ENCODE data around the gene AMBP. TPM values are rescaled to one million over a fixed set of nuclear protein-coding genes. Genes with fewer than 3 reads are reported as not detected.

Gene AMBP
- total RNA-seq, 2 experiments from 2014 or later, result not detected

DNA sequence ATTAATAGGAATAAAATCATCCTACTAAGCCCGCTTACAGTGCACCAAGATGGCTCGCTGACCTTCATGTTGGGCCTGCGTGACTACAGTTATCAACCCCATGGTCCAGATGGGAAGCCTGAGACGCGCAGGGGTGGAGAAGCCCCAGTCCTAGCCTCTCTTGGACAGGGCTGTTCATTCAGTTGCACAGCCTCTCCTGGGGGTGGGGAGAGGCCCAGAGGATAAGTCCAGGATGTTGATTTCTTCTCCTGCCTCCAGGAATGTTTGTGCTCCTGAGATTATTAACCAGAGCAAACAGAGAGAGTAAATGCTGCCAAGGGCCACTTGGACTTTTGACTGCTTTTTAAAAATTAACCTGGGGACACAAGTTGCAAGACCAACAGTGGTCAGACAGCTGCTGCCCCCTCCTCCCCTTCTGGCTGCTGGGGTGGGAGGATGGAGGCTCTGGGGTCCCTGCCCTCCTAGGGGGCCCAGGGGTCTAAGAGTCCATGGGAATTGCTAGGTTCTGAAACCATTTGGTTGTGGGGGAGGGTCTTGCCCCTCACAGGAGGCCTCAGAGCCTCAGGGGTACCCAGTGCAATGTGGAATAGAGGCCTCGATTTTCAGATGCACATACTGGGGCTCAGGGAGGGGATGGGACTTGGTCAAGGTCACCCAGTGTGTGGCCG is 2.8 kb upstream of the AMBP start:
- ATAC-seq (ENCODE audit: low read depth) (no peak), DNase-seq (no peak)
- no peak overlapping the region for H3K27ac Mint-ChIP-seq
- H3K27me3 Mint-ChIP-seq, result peaks cover 1% of the 10 kb centered on the region
- POLR2A ChIA-PET, result no interaction called here
- no peaks in the 10 kb centered on the region for H3K36me3 Mint-ChIP-seq
- H3K9me3 Mint-ChIP-seq, result no peaks in the 10 kb centered on the region
- H3K4me1 Mint-ChIP-seq, result no peaks in the 10 kb centered on the region
- H3K4me3 Mint-ChIP-seq, result no peak overlapping the region

DNA sequence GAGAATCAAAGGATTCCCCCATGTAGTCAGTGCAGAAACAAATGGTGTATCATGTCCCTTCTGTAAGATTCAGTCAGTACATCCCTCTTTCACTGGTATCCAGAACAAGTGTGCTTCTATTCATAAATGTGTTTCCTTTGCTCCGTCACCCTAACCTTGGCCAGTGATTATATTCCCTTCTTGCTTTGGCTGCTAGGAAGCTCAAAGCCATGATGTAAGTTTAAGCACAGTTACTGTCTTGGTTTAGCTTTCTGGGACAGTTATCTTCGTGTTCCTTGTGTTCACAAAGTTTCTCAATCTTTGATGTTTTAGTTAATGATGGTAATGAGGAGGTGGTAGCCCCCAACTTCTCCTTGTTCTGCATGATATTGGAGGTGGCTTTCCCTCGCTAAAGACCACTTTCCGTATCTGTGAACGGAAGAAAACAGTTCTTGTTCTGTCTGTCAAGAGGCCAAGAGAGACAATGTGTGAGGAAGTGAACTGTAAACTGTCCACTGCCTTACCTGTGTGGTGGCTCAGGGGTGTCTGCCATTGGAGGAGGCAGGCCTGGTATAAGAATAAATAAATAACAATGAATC is 2.2 kb upstream of the AMBP start:
- DNase-seq (no peak), ATAC-seq (ENCODE audit: low read depth) (no peak)
- POLR2A ChIA-PET, result no interaction called here
- no peaks in the 10 kb centered on the region for H3K9me3 Mint-ChIP-seq
- H3K27me3 Mint-ChIP-seq, result peaks cover 5% of the 10 kb centered on the region
- H3K4me1 Mint-ChIP-seq, result peaks cover 2% of the 10 kb centered on the region
- no peak overlapping the region for H3K4me3 Mint-ChIP-seq
- H3K36me3 Mint-ChIP-seq, result no peaks in the 10 kb centered on the region
- no peak overlapping the region for H3K27ac Mint-ChIP-seq

DNA sequence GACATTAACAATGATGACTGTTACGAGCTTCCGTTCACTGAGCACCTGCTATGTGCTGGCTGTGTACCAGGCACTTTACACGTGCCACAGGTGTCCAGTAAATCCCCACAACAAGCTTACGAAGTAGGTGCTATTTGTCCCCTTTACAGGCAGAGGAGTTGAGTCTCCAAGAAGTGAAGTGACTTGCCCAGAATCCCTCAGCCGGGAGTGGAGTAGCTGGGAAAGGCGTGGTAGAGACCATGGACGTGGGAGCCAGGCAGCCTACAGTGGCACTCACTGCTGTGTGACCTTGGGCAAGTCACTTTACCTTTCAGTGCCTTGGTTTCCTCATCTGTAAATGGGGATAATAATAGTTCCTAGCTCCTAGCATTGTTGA is 669 bp upstream of the AMBP start:
- no peak overlapping the region for H3K4me3 Mint-ChIP-seq
- H3K9me3 Mint-ChIP-seq, result no peaks in the 10 kb centered on the region
- H3K36me3 Mint-ChIP-seq, result no peaks in the 10 kb centered on the region
- no peak for DNase-seq
- POLR2A ChIA-PET, result no interaction called here
- no peak for ATAC-seq (ENCODE audit: low read depth)
- no peak overlapping the region for H3K27ac Mint-ChIP-seq
- H3K4me1 Mint-ChIP-seq, result peaks cover 2% of the 10 kb centered on the region
- H3K27me3 Mint-ChIP-seq, result peaks cover 10% of the 10 kb centered on the region

DNA sequence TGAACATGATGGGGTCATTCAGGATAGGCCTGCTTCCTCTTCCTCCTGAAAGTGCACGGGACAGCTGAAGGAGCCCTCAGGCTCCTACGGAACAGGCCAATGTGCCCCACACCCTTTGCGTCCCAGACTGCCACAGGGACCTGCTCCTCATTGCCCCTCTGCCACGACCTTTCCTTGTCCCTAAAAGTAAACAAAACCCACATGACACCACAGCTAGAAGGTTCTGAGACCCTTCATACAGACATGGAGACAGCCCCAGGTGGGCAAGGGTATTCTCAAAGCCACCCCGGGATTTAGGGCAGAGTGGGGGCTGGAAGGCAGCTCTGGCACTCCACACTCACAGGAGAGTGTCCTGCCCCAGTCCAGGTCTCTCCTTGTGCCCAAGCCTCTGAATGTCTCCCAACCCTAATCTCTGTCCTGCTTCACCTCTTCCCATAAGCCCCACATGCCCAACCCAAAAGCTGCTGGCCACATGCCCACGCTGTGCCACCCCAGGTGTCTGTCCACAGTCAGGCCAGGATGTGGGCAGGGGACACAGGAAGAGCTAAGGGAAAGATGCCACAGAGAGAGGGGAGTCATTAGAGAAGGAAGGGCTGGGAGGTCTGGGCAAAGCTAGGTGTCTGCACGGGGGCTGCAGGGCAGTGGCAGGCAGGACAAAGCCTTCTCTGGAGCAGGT is 800 bp downstream of the AMBP start:
- Mint-ChIP-seq H3K9me3 (no peaks in the 10 kb centered on the region), H3K4me1 (peaks cover 2% of the 10 kb centered on the region), H3K36me3 (no peaks in the 10 kb centered on the region), H3K27me3 (peaks cover 12% of the 10 kb centered on the region), H3K27ac (no peak overlapping the region), H3K4me3 (no peak overlapping the region)
- ATAC-seq (ENCODE audit: low read depth), result no peak
- no peak for DNase-seq
- POLR2A ChIA-PET, result no interaction called here

DNA sequence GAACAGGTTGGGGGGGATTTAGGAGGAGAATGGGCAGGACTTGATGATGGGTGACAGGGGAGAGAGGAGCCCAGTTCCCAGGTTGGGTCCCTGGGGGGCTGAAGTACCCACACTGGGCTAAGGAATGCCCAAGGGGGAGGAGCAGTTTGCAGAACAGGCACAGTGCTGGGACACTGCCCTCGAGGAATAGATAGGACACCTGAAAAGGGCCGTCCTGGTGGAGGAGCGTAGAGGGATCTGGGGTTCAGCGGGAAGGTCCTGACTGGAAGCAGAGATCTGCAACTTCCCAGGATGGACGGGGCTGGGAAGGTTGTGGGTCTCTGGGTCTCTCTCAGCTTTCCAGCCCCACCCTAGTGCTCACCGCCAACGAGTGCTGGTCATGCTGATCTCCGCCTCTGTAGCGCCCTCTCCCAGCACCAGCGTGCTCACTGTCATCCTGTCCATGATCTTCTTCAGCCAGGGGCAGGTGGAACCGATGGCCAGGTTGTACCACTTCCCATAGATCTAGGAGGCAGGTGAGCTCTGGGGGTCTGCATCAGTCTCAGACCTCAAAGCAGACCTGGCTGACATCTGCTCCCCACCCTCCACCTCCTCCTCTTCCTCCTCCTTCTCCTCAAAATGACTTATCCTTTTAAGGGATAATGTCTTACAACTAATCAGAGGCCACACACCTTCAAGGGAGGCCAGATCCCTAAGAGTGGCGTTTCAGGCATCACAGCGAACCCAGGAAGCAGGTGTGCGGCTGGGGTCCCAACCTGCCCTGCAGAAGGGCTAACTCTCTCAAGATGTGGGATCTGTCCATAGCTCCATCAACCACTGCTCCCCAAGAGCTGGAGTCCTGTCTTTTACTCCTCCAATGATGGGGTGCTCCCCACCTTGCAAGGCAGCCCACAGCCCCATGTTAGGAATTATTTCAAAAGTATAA is 1.6 kb downstream of the AMBP start:
- peaks cover 12% of the 10 kb centered on the region for H3K27me3 Mint-ChIP-seq

DNA sequence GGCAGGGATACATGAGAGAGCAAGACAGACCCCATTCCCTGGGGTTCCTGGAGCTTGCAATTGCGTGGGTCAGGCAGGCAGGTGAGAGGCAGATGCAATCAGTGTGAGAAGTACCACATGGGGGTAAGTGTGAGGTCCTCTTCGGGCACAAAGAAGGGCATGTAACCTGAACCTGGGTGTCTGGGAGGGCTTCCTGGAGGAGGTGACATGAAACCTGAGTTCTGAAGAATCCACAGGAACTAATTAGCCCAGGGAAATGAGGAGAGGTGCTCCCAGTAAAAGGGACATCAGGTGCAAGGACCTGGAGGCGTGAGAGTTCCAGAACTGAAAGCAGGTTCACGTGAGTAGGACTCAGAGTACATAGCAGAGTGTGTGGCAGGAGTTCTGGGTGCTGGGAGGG is 2.5 kb downstream of the AMBP start:
- ATAC-seq (ENCODE audit: low read depth) (no peak), DNase-seq (no peak)
- Mint-ChIP-seq H3K36me3 (no peaks in the 10 kb centered on the region), H3K9me3 (no peaks in the 10 kb centered on the region), H3K27me3 (peaks cover 12% of the 10 kb centered on the region), H3K4me1 (peaks cover 2% of the 10 kb centered on the region), H3K27ac (peak overlapping the region; percentile 39), H3K4me3 (no peak overlapping the region)
- POLR2A ChIA-PET, result no interaction called here

More for the DNA sequence above, 1.6 kb downstream of the AMBP start:
- ATAC-seq (ENCODE audit: low read depth) (no peak), DNase-seq (no peak)
- H3K4me1 Mint-ChIP-seq, result peaks cover 2% of the 10 kb centered on the region
- no peak overlapping the region for H3K27ac Mint-ChIP-seq
- no peaks in the 10 kb centered on the region for H3K9me3 Mint-ChIP-seq
- no peak overlapping the region for H3K4me3 Mint-ChIP-seq
- POLR2A ChIA-PET, result no interaction called here
- H3K36me3 Mint-ChIP-seq, result no peaks in the 10 kb centered on the region

DNA sequence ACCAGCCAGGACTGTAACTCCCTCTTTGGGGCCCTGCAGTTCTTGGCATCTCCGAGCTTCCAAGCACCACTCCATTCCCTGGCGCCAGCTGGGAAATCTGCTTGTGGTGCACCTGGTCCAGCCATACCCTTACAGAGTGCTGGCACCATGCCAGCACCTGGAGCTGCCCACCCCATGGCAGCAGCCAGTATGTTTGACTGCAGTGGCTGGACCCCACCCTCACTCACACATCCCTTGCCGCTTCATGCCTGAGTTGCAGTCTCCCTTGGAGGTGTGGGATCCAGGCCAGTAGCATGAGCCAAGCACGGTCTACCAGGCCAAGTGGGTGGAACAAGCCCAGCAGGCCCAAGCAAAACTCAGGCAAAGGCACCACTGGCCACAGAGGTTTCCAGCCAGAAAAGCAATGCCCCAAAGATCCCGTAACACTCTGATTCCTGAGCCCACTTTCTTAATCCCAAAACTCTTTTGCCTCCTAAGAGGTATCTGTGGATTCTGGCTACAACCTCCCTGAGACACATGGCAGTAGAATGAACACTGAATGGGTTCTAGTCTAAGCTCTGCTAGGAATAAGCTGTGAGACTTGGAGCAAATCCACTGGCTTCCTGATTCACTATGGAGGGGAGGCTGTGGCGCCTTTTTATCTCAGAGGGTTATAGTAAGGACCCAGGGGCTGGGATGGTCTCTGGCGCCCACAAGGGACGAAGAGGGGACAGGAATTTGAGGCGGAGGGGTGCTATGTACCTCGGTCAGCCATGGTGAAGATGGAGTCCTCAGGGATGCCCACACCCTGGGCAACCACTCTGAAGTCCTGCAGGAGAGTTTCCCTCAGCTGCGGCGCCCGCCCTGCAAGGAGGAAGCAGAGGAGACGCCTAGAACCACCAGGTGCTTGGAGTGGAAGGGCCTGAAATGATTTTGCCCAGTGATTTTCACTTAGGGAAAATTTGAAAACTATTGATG is 5.6 kb downstream of the AMBP start:
- no peak for DNase-seq
- no peak for ATAC-seq (ENCODE audit: low read depth)
- POLR2A ChIA-PET, result interaction anchor here (0.7 kb wide), 1 partner anchor 242 kb away, joined by 7 read pairs; no protein-coding TSS in a partner anchor
- H3K9me3 Mint-ChIP-seq, result no peaks in the 10 kb centered on the region
- H3K27me3 Mint-ChIP-seq, result peaks cover 12% of the 10 kb centered on the region
- H3K36me3 Mint-ChIP-seq, result no peaks in the 10 kb centered on the region
- no peak overlapping the region for H3K4me3 Mint-ChIP-seq
- no peak overlapping the region for H3K27ac Mint-ChIP-seq
- H3K4me1 Mint-ChIP-seq, result peaks cover 2% of the 10 kb centered on the region

DNA sequence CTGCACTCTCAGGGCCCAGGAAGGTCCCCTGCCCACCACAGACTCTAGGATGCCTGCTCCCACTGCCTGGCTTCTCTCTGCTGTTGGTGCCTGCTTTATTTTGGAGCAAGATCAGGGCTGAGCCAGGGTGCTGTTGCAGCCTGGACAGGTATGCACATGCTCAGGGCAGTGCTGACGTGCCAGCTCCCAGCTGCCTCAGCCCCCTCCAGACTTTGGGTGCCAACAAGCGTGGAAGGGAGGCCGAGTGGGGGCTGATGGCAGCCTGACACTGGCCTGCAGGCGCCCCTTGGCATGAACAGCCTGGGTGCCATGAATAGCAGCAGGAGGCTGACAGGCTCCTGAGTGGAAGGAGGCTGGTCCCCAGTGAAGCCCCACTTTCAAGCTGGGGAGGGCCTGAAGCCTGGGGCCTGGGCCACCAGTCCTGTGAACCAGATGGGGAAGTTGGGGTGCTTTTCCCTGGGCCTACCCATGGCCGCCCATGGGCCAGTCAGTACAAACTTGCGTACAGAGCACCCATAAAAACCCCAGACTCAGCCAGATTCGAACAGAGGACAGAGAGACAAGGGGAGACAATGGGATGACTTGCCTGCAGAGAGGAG is 6.8 kb downstream of the AMBP start:
- Mint-ChIP-seq H3K27ac (no peak overlapping the region), H3K4me3 (no peak overlapping the region), H3K36me3 (no peaks in the 10 kb centered on the region), H3K4me1 (peaks cover 2% of the 10 kb centered on the region), H3K27me3 (peaks cover 14% of the 10 kb centered on the region), H3K9me3 (no peaks in the 10 kb centered on the region)
- DNase-seq (no peak), ATAC-seq (ENCODE audit: low read depth) (no peak)
- POLR2A ChIA-PET, result no interaction called here

DNA sequence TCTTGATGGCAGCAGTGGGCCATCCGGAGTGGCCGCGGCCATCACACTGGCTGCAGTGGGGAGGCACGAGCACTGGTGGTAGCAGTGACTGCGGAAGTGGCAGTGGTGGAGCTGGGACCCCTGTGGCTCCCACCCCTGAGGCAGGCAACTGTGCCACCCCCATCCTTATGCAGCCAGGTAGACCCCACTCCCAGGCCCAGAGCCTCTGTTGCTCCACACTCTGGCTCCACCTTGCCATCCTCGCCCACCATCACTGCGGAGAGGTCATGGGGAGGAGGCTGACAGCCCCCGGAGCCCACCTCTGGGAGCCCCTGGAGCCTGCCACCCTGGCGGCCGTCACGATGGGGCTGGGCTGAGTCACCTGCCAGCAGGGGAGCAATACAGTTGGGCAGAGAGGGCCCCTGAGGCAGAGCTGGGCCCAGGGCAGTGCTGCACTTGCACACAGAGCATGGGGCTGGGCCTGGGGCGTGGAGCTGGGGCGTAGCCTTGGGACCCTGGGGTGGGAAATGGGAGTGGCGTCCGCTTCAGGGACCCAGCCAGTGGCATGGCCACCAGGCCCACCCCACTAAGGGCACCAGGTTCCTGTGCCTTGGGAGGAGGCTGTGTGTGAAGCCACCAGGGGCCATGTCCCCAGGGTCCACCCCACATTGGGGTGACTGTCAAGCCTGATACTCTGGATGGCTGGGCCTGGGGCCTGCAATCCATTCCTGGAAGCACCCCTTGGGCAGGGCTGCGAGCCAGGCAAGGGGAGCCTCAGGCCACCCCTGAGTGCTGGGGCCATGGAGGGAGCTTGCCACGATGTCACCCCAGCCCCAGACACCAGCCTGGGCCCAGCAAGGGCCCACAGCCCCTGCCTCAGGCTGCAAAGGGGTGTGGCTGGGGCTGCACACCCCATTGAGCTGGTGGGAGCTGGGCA is 7.7 kb downstream of the AMBP start:
- ATAC-seq (ENCODE audit: low read depth) (no peak), DNase-seq (no peak)
- POLR2A ChIA-PET, result no interaction called here
- H3K27ac Mint-ChIP-seq, result no peak overlapping the region
- no peaks in the 10 kb centered on the region for H3K9me3 Mint-ChIP-seq
- H3K27me3 Mint-ChIP-seq, result peaks cover 11% of the 10 kb centered on the region
- peaks cover 2% of the 10 kb centered on the region for H3K4me1 Mint-ChIP-seq
- H3K36me3 Mint-ChIP-seq, result no peaks in the 10 kb centered on the region
- no peak overlapping the region for H3K4me3 Mint-ChIP-seq

DNA sequence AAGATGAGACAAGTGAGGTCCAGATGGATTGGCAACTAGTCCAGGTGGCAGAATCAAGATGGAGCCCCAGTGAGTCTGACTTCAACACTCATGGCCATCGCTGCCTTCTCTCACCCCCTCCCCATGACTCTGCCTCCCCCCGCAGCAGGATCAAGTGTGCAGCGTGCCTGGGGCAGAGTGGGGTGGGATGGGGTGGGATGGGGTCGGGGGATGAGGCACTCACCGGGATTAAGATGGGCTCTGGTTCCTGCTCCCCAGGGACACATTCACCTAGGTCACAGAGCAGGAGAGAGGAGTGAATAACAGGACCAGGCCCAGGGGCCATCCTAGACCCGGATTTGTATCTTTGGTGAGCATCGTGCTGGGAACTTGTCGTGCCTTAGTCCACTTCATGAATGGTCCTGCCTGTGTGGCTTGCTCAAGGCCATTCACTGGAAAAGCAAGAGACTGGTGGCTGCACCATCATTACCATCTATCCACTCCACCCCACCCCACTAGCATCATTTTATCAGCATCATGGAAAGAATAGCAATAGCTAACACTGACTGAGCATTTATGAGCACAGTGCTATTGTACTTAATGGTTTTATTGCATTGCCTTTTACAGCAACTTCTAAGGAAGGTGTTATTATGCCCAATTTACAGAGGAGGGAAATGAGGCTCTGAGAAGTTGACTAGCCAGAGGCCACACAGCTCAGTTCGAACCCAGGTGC is 8.5 kb downstream of the AMBP start:
- H3K27me3 Mint-ChIP-seq, result peaks cover 5% of the 10 kb centered on the region
- no peak for DNase-seq
- POLR2A ChIA-PET, result no interaction called here
- no peak for ATAC-seq (ENCODE audit: low read depth)
- H3K27ac Mint-ChIP-seq, result no peak overlapping the region
- H3K4me3 Mint-ChIP-seq, result no peak overlapping the region
- H3K9me3 Mint-ChIP-seq, result no peaks in the 10 kb centered on the region
- H3K4me1 Mint-ChIP-seq, result no peaks in the 10 kb centered on the region
- no peaks in the 10 kb centered on the region for H3K36me3 Mint-ChIP-seq

DNA sequence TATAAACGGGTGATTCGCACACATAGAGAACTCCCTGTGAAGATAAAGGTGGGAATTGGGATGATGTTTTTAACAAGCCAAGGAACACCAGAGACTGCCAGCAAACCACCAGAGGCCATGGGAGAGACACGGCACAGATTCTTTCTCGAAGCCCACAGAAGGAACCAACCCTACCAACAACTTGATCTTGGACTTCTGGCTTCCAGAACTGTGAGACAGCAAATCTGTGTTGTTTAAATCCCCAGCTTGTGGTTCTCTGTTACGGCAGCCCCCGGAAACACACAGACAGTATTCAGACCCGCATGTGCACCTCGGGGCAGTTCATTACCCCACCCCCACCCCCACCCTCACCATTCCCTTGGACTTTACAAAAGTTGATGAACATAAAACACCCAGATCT is 12.8 kb downstream of the AMBP start:
- Mint-ChIP-seq H3K27ac (no peak overlapping the region), H3K4me1 (no peaks in the 10 kb centered on the region), H3K9me3 (no peaks in the 10 kb centered on the region), H3K27me3 (peaks cover 18% of the 10 kb centered on the region), H3K36me3 (no peaks in the 10 kb centered on the region), H3K4me3 (no peak overlapping the region)
- no peak for ATAC-seq (ENCODE audit: low read depth)
- POLR2A ChIA-PET, result no interaction called here
- no peak for DNase-seq

All from activated naive CD8-positive, alpha-beta T cell treated with anti-CD3 and anti-CD28 coated beads, Interleukin-2, amount 10 ng/mL, durations not matched to agents 7 days and 5 days (primary cell).